PC-3 (cell line): ENCODE data around the gene SP7. TPM values are rescaled to one million over a fixed set of nuclear protein-coding genes. Genes with fewer than 3 reads are reported as not detected.

Experiments used
- ATAC-seq: fragments of 200-7000 bp; cut with Tn5 transposase; 2 replicates; pipeline ENCODE4 v1.9.1; 2020; ENCODE audit warnings: mild to moderate bottlenecking, moderate library complexity
- BruUV-seq: library from RNA; stranded (reverse); fragments of 400-500 nt; replicated peaks from 2 replicates; lab custom pipeline; 2021; lab: Mats Ljungman, UMichigan
- CTCF ChIA-PET: fragments of 300-600 bp; sonication (Branson Sonifier 250); formaldehyde crosslinking; loops from one replicate; lab custom pipeline; 2022; ENCODE audit warnings: antibody characterized with exemption; lab: Charles Lee
- POLR2A ChIA-PET: fragments of 300-600 bp; sonication (Branson Sonifier 250); formaldehyde crosslinking; loops from one replicate; lab custom pipeline; 2022; ENCODE audit warnings: antibody characterized with exemption; ENCODE audit not compliant: unreplicated experiment; lab: Charles Lee
- DNase-seq: peaks from one replicate; pipeline ENCODE4 v3.0.0-alpha.2; 2015
- H2AFZ ChIP-seq: fragments of 300-600 bp; sonication (generic); 2 replicates; pipeline ENCODE4 v1.6.0; 2016; ENCODE audit warnings: antibody characterized with exemption, low read length
- H3F3A ChIP-seq: fragments of 300-600 bp; sonication (generic); one replicate; pipeline ENCODE4 v1.6.0; 2017; ENCODE audit warnings: antibody characterized with exemption, low read length, control low read depth, mild to moderate bottlenecking; ENCODE audit not compliant: unreplicated experiment
- H3K27ac ChIP-seq: fragments of 300-600 bp; sonication (generic); 2 replicates; pipeline ENCODE4 v1.5.1; 2016; ENCODE audit warnings: mild to moderate bottlenecking, low read length
- H3K27me3 ChIP-seq: fragments of 300-600 bp; sonication (generic); 2 replicates; pipeline ENCODE4 v1.6.1; 2016; ENCODE audit warnings: low read length, mixed read lengths
- H3K36me3 ChIP-seq: fragments of 300-600 bp; sonication (generic); 2 replicates; pipeline ENCODE4 v1.6.1; 2016; ENCODE audit warnings: low read depth, mixed run types, low read length, mixed read lengths
- H3K4me1 ChIP-seq: fragments of 300-600 bp; sonication (generic); 2 replicates; pipeline ENCODE4 v1.5.1; 2016; ENCODE audit warnings: low read length; ENCODE audit not compliant: insufficient read depth
- H3K4me2 ChIP-seq: fragments of 300-600 bp; sonication (generic); 2 replicates; pipeline ENCODE4 v1.6.0; 2016; ENCODE audit warnings: low read length
- H3K4me3 ChIP-seq: fragments of 300-600 bp; sonication (generic); 2 replicates; pipeline ENCODE4 v1.5.1; 2016; ENCODE audit warnings: mild to moderate bottlenecking, low read length, mixed read lengths
- H3K79me2 ChIP-seq: fragments of 300-600 bp; sonication (generic); 2 replicates; pipeline ENCODE4 v1.6.1; 2017; ENCODE audit warnings: low read length, mixed read lengths
- H3K9ac ChIP-seq: fragments of 300-600 bp; sonication (generic); 2 replicates; pipeline ENCODE4 v1.6.0; 2016; ENCODE audit warnings: mild to moderate bottlenecking, low read length
- H3K9me2 ChIP-seq: fragments of 300-600 bp; sonication (generic); replicated peaks from 2 replicates; pipeline ENCODE4 v1.6.1; 2016; ENCODE audit warnings: mixed run types, low read length, mixed read lengths
- H3K9me3 ChIP-seq: fragments of 300-600 bp; sonication (generic); 2 replicates; pipeline ENCODE4 v1.6.1; 2016; ENCODE audit warnings: low read length, mixed read lengths
- H4K20me1 ChIP-seq: fragments of 300-600 bp; sonication (generic); 2 replicates; pipeline ENCODE4 v1.6.1; 2016; ENCODE audit warnings: low read length, mixed read lengths
- CTCF ChIP-seq: fragments of 300-600 bp; sonication (generic); conservative IDR thresholded peaks from 2 replicates; pipeline ENCODE4 v1.5.1; 2017; ENCODE audit warnings: antibody characterized with exemption, low read depth, mild to moderate bottlenecking, low read length
- EZH2 ChIP-seq: fragments of 300-600 bp; sonication (generic); IDR thresholded peaks from one replicate; pipeline ENCODE4 v1.6.1; 2017; ENCODE audit warnings: antibody characterized with exemption, mild to moderate bottlenecking, low read length; ENCODE audit not compliant: unreplicated experiment
- EZH2phosphoT487 ChIP-seq: fragments of 300-600 bp; sonication (generic); IDR thresholded peaks from 2 replicates; pipeline ENCODE4 v1.6.1; 2018; ENCODE audit warnings: mild to moderate bottlenecking, antibody characterized with exemption, low read length, borderline replicate concordance
- intact Hi-C: fragments of 100-400 bp; cut with micrococcal nuclease; formaldehyde crosslinking; loops from 2 replicates; pipeline ENCODE4 v1.9.0; 2023
- total RNA-seq: library from RNA; depleted of rRNA; stranded (reverse); fragments of >200 nt; gene quantifications from 2 replicates; pipeline ENCODE4 v1.2.3, GENCODE V29; 2014

The SP7 gene
- total RNA-seq, 1 experiment from 2014 or later = not detected

DNA sequence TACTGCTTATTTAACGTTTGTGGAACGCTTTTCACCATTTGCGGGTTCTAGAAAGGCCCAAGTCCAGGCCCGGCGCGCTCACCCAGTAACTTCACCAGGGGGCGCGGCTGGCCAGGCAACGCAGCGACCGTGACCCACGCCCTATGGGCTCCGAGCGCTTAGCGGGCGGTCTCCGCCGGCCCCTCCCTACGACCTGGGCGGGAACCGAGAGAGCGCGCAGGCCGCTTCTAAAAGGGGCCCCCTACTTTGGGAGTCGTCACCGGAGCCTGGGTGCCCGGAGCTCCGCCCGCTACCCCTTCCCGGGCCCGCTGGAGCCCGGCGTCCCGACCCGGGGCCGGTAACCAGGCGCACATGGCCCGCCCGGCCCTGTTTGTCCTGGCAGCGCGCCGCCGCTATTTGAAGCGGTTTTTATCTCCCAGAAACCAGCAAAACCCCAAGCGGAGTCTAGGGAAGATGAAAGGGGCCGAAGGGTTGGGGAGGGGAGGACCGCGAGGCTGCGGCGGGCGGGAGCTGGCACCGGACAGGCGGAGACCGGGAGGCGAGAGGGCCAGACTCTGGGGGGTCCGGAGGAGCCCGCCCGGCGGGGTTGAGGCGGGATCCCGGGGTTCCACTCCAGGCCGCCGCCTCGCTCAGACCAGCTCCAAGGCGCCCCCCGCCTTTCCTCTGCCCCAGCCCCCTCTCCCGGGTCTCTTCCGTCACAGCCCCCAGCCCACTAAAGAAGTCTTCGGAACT lies 11.2 kb downstream of the SP7 start:
- TF ChIP-seq CTCF = peak; percentile 85
- no peak for TF ChIP-seq EZH2phosphoT487
- H3K9me2 ChIP-seq = no peaks in the 10 kb centered on the region
- BruUV-seq = no TSS peak
- H3K27me3 ChIP-seq = no peaks in the 10 kb centered on the region
- peaks cover 6% of the 10 kb centered on the region; the same call in 1 of the 2 replicates for H3K79me2 ChIP-seq
- H3F3A ChIP-seq = no peaks in the 10 kb centered on the region
- H3K4me2 ChIP-seq = peak overlapping the region; percentile 98
- POLR2A ChIA-PET = interaction anchor here (0.6 kb wide), 1 partner anchor 22 kb away, joined by 8 read pairs; no protein-coding TSS in a partner anchor
- H3K27ac ChIP-seq = peak overlapping the region; percentile 41
- peak overlapping the region; percentile 91 for H2AFZ ChIP-seq
- DNase-seq (peak; percentile 89), ATAC-seq (peak; percentile 69)
- no peaks in the 10 kb centered on the region for H4K20me1 ChIP-seq
- no peaks in the 10 kb centered on the region for H3K9me3 ChIP-seq
- intact Hi-C loops = loop anchor here (1.0 to 2.0 kb wide), 3 partner anchors 20 to 184 kb away; no protein-coding TSS in a partner anchor
- peak overlapping the region; percentile 82 for H3K4me3 ChIP-seq
- H3K4me1 ChIP-seq = peaks cover 21% of the 10 kb centered on the region
- H3K36me3 ChIP-seq = no peaks in the 10 kb centered on the region
- CTCF ChIA-PET = interaction anchor here (0.8 to 1.0 kb wide), 3 partner anchors 20 to 96 kb away, joined by 4 to 11 read pairs (median 5); no protein-coding TSS in a partner anchor
- peak overlapping the region; percentile 91 for H3K9ac ChIP-seq

DNA sequence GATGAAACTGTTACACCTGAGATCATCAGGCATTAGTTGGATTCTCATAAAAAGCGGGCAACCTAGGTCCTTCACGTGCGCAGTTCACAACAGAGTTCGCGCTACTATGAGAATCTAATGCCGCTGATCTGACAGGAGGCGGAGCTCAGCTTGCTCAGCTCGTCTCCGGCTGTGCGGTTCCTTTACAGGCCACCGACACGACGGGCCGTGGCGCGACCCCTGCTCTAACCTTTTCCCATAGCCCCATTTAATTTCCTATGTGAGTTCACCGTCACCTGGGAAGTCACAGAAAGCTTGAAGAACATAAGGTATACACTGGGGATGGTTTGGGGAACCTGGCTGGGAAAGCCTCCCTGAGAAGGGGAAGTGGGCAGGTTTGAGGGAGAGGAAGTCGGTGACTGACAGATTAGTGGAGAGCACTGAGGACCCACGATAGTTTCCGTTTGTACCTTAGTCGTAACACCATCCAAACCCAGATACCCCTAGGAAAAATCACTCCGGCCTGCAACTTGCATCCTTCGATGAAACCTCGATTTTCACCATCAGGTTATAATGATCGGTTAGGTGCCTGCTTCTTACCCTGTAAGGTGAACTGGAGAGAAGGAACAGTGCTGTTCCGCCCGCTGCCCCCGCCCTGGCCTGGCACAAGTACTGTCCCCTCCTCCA lies 11.9 kb downstream of the SP7 start:
- no peaks in the 10 kb centered on the region for H3K9me2 ChIP-seq
- no TSS peak for BruUV-seq
- ChIA-PET POLR2A (no interaction called here), CTCF (interaction anchor here (0.6 to 1.0 kb wide), 5 partner anchors 21 to 164 kb away, joined by 3 to 11 read pairs (median 4); no protein-coding TSS in a partner anchor)
- no peak overlapping the region; the same call in 1 of the 2 replicates for H3K27ac ChIP-seq
- H3K4me1 ChIP-seq = peaks cover 22% of the 10 kb centered on the region
- TF ChIP-seq CTCF (no peak), EZH2 (no peak), EZH2phosphoT487 (no peak)
- peak overlapping the region; percentile 91 for H3K9ac ChIP-seq
- peaks cover 7% of the 10 kb centered on the region; the same call in 1 of the 2 replicates for H3K79me2 ChIP-seq
- H3K27me3 ChIP-seq = no peaks in the 10 kb centered on the region
- intact Hi-C loops = loop anchor here (1.0 to 2.0 kb wide), 3 partner anchors 21 to 185 kb away; no protein-coding TSS in a partner anchor
- H4K20me1 ChIP-seq = no peaks in the 10 kb centered on the region
- DNase-seq = no peak
- no peak for ATAC-seq
- H3K9me3 ChIP-seq = no peaks in the 10 kb centered on the region
- H3F3A ChIP-seq = no peaks in the 10 kb centered on the region
- H3K4me3 ChIP-seq = peak overlapping the region; percentile 82
- no peaks in the 10 kb centered on the region for H3K36me3 ChIP-seq
- peak overlapping the region; percentile 98 for H3K4me2 ChIP-seq
- peak overlapping the region; percentile 91 for H2AFZ ChIP-seq
